Dendritic cell treated with granulocyte-macrophage colony-stimulating factor and Interleukin-4, amounts not matched to agents 40 ng/mL and 50 ng/mL, for 4 days (primary cell): Measurements from ENCODE around the gene SETX.
"Not testable (repeated sequence)": the region's sequence is repeated elsewhere in the genome, so short reads cannot be mapped to it uniquely, and the experiment has no call there.

Experiments used
- H3K27ac Mint-ChIP-seq: one replicate; pipeline ENCODE4 v1.8.0; 2022; ENCODE audit warnings: mild to moderate bottlenecking, mixed read lengths
- H3K27me3 Mint-ChIP-seq: one replicate; pipeline ENCODE4 v1.8.0; 2022; ENCODE audit warnings: mild to moderate bottlenecking, mixed read lengths
- H3K36me3 Mint-ChIP-seq: one replicate; pipeline ENCODE4 v1.8.0; 2022; ENCODE audit warnings: low read depth, mixed read lengths
- H3K4me1 Mint-ChIP-seq: one replicate; pipeline ENCODE4 v1.8.0; 2022; ENCODE audit warnings: low read depth, mixed read lengths
- H3K4me3 Mint-ChIP-seq: one replicate; pipeline ENCODE4 v1.8.0; 2022; ENCODE audit warnings: mild to moderate bottlenecking, moderate library complexity, mixed read lengths
- H3K9me3 Mint-ChIP-seq: one replicate; pipeline ENCODE4 v1.8.0; 2022; ENCODE audit warnings: mixed read lengths
- intact Hi-C: fragments of 100-400 bp; cut with micrococcal nuclease; formaldehyde crosslinking; loops from one replicate; pipeline ENCODE4 v1.15.0; 2022

Gene SETX

GRCh38 chr9:132293145-132293721 lies 61.6 kb downstream of the SETX start:
- Mint-ChIP-seq H3K4me3 (no peak overlapping the region), H3K27ac (no peak overlapping the region), H3K4me1 (no peaks in the 10 kb centered on the region), H3K36me3 (peaks cover 99% of the 10 kb centered on the region), H3K9me3 (no peaks in the 10 kb centered on the region), H3K27me3 (no peaks in the 10 kb centered on the region)
- intact Hi-C loops: no loop called here

DNA sequence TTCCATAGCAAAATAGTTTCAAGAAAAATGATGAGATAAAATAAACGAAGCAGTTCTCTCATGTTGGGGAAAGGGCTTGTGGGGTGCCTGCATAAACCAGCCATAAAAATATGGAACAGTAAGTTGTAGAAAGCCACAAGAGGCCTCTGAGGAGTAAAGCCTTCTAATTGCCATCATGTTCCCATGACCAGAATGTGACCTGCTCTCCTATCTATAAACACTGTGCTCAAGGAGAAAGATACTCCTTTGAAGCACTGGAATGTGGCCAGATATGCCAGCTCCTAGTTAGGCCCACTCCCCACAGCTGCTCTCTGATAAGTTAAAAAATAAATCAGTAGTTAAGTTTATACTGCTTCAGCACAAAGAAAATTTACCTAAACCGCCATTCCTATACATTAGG lies 65.8 kb downstream of the SETX start:
- no peaks in the 10 kb centered on the region for H3K27me3 Mint-ChIP-seq
- no peak overlapping the region for H3K27ac Mint-ChIP-seq
- intact Hi-C loops: loop anchor here (5.0 kb wide), 1 partner anchor 103 kb away; no protein-coding TSS in a partner anchor
- H3K9me3 Mint-ChIP-seq: no peaks in the 10 kb centered on the region
- no peaks in the 10 kb centered on the region for H3K4me1 Mint-ChIP-seq
- no peak overlapping the region for H3K4me3 Mint-ChIP-seq
- H3K36me3 Mint-ChIP-seq: peaks cover 99% of the 10 kb centered on the region

DNA sequence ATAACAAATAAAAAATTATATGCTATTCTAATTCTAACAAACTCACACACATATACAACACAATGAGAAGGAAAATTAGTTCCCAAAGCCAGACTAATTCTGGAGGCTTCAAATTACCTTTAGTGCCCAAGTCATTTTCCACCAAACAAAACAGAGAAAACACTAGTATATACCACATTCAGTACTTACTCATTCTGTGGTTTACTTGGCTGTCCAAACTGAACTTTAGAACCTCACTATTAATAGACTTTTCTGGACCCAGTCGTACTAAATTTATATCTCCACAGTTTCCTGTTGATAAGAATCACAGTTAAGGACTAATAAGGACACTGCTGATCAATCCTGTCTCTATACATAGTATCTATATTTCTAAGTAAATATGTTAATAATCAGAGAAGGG lies 66.4 kb downstream of the SETX start:
- peaks cover 100% of the 10 kb centered on the region for H3K36me3 Mint-ChIP-seq
- no peak overlapping the region for H3K4me3 Mint-ChIP-seq
- no peaks in the 10 kb centered on the region for H3K27me3 Mint-ChIP-seq
- intact Hi-C loops: loop anchor here (5.0 kb wide), 1 partner anchor 104 kb away; no protein-coding TSS in a partner anchor
- no peaks in the 10 kb centered on the region for H3K4me1 Mint-ChIP-seq
- no peaks in the 10 kb centered on the region for H3K9me3 Mint-ChIP-seq
- H3K27ac Mint-ChIP-seq: no peak overlapping the region

DNA sequence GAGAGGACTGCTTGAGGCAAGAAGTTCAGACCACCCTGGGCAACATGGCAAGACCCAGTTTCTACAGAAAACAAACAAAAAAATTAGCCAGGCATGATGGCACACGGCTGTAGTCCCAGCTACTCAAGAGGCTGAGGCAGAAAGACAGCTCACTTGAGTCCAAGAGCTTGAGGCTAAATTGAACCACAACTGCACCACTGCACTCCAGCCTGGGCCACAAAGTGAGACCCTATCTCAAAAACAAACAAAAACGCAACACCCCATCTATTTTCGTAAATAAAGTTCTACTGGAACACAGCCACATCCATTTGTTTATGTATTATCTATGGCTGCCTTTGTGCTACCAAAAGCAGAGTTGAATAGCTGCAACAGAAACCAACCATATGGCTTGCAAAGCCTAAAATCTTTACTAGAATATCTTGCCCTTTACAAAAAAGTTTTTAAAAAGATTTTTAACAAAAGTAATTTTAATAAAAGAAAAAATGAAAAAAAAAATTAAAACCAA lies 67.5 kb downstream of the SETX start:
- peaks cover 100% of the 10 kb centered on the region for H3K36me3 Mint-ChIP-seq
- H3K27me3 Mint-ChIP-seq: no peaks in the 10 kb centered on the region
- intact Hi-C loops: loop anchor here (5.0 kb wide), 1 partner anchor 105 kb away; no protein-coding TSS in a partner anchor
- H3K9me3 Mint-ChIP-seq: no peaks in the 10 kb centered on the region
- H3K27ac Mint-ChIP-seq: no peak overlapping the region
- no peaks in the 10 kb centered on the region for H3K4me1 Mint-ChIP-seq
- H3K4me3 Mint-ChIP-seq: no peak overlapping the region

GRCh38 chr9:132283863-132284262 lies 70.9 kb downstream of the SETX start:
- Mint-ChIP-seq H3K27me3 (no peaks in the 10 kb centered on the region), H3K36me3 (peaks cover 99% of the 10 kb centered on the region), H3K27ac (no peak overlapping the region), H3K4me1 (no peaks in the 10 kb centered on the region), H3K9me3 (no peaks in the 10 kb centered on the region), H3K4me3 (no peak overlapping the region)
- intact Hi-C loops: loop anchor here (5.0 kb wide), 1 partner anchor 48 kb away; no protein-coding TSS in a partner anchor

GRCh38 chr9:132283165-132283564 lies 71.6 kb downstream of the SETX start:
- Mint-ChIP-seq H3K27me3 (no peaks in the 10 kb centered on the region), H3K36me3 (peaks cover 99% of the 10 kb centered on the region), H3K27ac (no peak overlapping the region), H3K4me3 (no peak overlapping the region), H3K9me3 (no peaks in the 10 kb centered on the region), H3K4me1 (no peaks in the 10 kb centered on the region)
- intact Hi-C loops: loop anchor here (5.0 kb wide), 1 partner anchor 49 kb away; no protein-coding TSS in a partner anchor

DNA sequence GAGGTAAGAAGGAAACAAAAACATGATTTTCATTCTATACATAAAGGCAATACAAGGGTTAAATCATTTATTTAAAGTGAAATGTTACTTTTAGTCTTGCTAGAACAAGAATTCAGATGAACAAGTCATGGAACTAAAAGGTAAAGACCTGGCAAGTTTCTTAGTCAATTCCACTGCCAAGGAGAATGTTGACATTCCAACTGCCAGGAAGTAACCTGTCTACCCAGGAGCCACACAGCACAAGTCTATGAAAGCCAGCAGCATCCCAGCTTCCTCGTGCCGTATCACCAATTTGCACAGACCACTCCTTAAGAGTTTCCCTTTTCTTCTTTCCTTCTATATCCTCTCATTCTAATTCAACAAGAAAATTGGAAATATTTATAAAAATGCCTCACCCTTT lies 79.9 kb downstream of the SETX start:
- intact Hi-C loops: no loop called here
- Mint-ChIP-seq H3K4me1 (no peaks in the 10 kb centered on the region), H3K27me3 (no peaks in the 10 kb centered on the region), H3K4me3 (no peak overlapping the region), H3K9me3 (no peaks in the 10 kb centered on the region), H3K27ac (no peak overlapping the region), H3K36me3 (peaks cover 98% of the 10 kb centered on the region)

- intact Hi-C loops, H3K9me3 Mint-ChIP-seq, H3K4me3 Mint-ChIP-seq, H3K27me3 Mint-ChIP-seq, H3K4me1 Mint-ChIP-seq, H3K27ac Mint-ChIP-seq: not testable (repeated sequence)
- H3K36me3 Mint-ChIP-seq: peaks cover 98% of the 10 kb centered on the region
These were observed 84.9 kb downstream of the SETX start for GRCh38 chr9:132269704-132270516.

- intact Hi-C loops: no loop called here
- Mint-ChIP-seq H3K4me1 (no peaks in the 10 kb centered on the region), H3K27ac (no peak overlapping the region), H3K36me3 (peaks cover 98% of the 10 kb centered on the region), H3K4me3 (no peak overlapping the region), H3K9me3 (no peaks in the 10 kb centered on the region), H3K27me3 (no peaks in the 10 kb centered on the region)
These were observed 85.9 kb downstream of the SETX start for GRCh38 chr9:132268725-132269352.

- no peaks in the 10 kb centered on the region for H3K27me3 Mint-ChIP-seq
- H3K4me1 Mint-ChIP-seq: peaks cover 5% of the 10 kb centered on the region
- intact Hi-C loops: no loop called here
- no peaks in the 10 kb centered on the region for H3K9me3 Mint-ChIP-seq
- no peak overlapping the region for H3K27ac Mint-ChIP-seq
- H3K4me3 Mint-ChIP-seq: no peak overlapping the region
- H3K36me3 Mint-ChIP-seq: peaks cover 96% of the 10 kb centered on the region
These were observed 87.1 kb downstream of the SETX start for GRCh38 chr9:132267660-132268059.

DNA sequence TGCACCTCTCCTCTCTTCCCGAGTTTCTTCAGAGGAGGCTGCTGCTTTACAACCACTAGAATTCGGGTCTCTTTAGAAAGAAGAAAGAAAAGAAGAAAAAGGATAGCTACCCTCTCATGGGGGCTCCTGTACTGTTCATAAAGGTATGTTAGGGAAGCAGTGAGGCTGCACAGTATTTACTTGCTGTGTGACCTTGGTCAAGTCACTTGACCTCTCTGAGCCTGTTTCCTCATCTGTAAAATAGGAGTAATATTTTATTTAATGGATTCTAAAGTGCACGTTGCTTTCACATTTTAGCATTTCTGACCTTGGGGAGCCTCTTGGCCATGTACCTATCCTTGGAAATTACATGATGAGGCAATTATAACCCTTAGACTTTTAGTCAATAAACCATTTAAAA lies 88.8 kb downstream of the SETX start:
- no peak overlapping the region for H3K27ac Mint-ChIP-seq
- no peaks in the 10 kb centered on the region for H3K27me3 Mint-ChIP-seq
- H3K4me1 Mint-ChIP-seq: peaks cover 10% of the 10 kb centered on the region
- H3K36me3 Mint-ChIP-seq: peaks cover 96% of the 10 kb centered on the region
- no peaks in the 10 kb centered on the region for H3K9me3 Mint-ChIP-seq
- intact Hi-C loops: no loop called here
- no peak overlapping the region for H3K4me3 Mint-ChIP-seq

DNA sequence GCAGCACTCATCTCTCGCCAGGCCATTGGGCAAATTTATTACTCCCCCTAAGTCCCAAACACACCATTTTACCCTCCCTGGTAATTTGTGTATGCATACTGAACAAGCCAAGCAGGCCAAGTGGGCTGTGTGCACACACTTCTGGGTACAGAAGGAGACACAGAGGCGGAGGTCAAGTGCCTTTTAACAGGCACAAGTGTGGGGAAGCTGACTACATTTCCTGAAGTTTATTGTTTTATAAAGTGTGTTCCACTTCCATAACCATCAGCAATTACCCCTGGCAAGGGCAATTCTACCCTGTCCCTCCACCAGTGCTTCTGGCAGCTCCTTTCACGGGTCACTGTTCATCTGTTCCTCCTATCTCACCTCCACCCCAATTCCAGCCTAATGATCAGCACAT lies 93.9 kb downstream of the SETX start:
- Mint-ChIP-seq H3K9me3 (no peaks in the 10 kb centered on the region), H3K27me3 (peaks cover 4% of the 10 kb centered on the region), H3K36me3 (peaks cover 48% of the 10 kb centered on the region), H3K4me3 (no peak overlapping the region), H3K27ac (no peak overlapping the region), H3K4me1 (peaks cover 20% of the 10 kb centered on the region)
- intact Hi-C loops: no loop called here

DNA sequence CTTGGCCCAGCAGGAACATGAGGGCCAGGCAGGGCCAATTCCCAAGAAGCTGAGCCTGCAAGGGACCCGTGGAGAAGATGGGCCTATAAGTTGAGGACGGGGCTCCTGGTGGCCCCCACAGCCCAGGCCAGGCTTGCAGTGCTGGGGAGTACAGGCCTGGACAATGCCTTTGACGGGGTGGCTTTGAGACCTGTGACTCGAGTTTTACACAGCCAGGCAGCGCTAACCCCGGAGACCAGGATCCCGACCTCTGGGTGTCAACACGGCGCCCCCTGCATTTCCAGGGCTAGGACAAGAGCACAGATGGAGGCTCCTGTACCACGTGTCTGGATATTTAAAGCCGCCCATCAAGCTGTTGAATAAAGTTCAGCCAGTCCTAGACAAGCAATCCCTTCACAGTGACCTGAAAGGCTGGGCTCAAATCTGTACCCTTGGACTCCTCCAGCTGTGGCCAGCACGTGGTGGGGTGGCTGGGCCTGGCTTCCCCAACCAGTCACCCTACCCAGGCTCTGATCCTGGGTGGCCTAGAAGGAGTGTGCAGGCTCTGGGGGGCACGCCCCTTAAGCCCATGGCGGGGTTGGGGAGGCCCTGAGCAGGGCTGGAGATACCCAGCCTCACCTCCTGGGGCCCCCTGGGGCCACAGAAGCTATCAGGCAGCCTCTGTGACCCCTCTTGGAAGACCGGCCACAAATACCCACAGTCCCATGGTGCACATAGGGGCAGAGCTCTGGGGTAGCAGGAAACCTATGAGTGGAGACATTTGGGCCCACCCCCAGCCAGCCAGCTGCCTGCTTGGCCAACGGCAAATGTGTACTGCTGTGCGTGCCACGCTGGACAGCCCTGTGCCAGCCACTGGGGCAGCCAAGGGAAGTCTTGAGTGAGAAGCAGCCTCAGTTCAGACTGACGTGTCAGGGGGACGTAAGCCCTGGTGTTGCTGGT lies 104.2 kb downstream of the SETX start:
- Mint-ChIP-seq H3K27me3 (peaks cover 41% of the 10 kb centered on the region), H3K27ac (no peak overlapping the region), H3K9me3 (no peaks in the 10 kb centered on the region), H3K4me1 (no peaks in the 10 kb centered on the region), H3K4me3 (no peak overlapping the region), H3K36me3 (no peaks in the 10 kb centered on the region)
- intact Hi-C loops: no loop called here
